Medulla oblongata (tissue), 1 donor: ENCODE results near the gene TTBK2.

Experiments used
- DNase-seq: peaks from one replicate; pipeline ENCODE4 v3.0.0-alpha.2; 2015; ENCODE audit errors: extremely low spot score

Gene TTBK2

DNA sequence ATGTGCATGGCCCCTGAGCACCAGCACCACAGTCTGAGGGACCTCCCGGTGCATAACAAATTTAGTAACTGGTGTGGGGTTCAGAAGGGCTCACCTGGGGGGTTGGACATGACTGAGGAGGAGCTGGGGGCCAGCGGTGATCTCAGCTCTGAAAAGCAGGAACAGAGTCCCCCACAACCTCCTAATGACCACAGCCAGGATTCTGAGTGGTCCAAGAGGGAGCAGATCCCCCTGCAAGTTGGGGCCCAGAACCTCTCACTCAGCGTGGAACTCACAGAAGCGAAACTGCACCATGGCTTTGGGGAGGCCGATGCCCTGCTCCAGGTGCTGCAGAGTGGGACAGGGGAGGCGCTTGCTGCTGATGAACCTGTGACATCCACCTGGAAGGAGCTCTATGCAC, 226.6 kb downstream of the TTBK2 start:
- no peak for DNase-seq

DNA sequence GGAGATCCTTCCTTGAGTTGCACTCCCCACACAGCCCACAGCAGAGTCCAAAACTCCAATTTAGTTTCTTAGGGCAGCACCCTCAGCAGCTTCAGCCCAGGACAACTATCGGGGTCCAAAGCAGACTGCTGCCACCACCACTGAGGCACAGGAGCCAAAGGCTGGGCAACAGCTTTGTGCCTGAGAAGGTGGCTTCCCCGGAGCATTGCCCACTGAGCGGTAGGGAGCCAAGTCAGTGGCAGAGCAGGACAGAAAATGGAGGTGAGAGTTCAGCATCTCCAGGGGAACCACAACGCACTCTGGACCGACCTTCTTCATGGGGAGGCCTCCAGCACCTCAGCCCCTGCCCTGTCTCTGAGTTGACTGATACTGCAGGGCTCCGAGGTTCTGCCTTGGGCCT, 227.1 kb downstream of the TTBK2 start:
- no peak for DNase-seq

DNA sequence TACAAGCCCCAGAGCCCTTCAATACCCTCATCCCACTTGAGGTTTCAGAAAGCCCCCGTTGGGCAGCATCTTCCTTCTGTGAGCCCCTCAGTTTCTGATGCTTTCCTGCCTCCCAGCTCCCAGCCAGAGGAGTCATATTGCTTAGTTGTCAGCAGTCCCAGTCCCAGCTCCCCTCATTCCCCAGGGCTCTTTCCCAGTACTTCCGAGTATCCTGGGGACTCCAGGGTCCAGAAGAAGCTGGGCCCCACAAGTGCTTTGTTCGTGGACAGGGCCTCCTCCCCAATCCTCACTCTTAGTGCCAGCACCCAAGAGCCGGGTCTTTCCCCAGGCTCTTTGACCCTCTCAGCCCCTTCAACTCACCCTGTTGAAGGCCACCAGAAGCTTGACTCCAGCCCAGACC, 227.6 kb downstream of the TTBK2 start:
- DNase-seq = no peak

DNA sequence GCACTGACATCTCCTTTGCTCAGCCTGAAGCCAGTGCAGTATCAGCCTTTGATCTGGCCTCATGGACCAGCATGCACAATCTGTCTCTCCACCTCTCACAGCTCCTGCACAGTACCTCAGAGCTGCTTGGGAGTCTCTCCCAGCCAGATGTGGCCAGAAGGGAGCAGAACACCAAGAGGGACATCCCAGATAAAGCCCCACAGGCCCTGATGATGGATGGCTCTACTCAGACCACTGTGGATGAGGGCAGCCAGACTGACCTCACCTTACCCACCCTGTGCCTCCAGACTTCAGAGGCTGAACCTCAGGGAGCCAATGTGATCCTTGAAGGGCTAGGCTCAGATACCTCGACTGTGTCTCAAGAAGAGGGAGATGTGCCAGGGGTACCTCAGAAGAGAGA, 228.0 kb downstream of the TTBK2 start:
- no peak for DNase-seq

DNA sequence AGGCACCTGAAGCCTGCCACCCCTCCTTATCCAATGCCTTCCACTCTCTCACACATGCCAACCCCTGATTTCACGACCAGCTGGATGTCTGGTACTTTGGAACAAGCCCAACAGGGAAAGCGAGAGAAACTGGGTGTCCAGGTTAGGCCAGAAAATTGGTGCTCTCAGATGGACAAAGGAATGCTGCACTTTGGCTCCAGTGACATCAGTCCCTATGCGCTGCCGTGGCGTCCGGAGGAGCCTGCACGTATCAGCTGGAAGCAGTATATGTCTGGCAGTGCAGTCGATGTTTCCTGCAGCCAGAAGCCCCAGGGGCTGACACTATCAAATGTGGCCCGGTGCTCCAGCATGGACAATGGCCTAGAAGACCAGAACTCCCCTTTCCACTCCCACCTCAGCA, 228.8 kb downstream of the TTBK2 start:
- no peak for DNase-seq

DNA sequence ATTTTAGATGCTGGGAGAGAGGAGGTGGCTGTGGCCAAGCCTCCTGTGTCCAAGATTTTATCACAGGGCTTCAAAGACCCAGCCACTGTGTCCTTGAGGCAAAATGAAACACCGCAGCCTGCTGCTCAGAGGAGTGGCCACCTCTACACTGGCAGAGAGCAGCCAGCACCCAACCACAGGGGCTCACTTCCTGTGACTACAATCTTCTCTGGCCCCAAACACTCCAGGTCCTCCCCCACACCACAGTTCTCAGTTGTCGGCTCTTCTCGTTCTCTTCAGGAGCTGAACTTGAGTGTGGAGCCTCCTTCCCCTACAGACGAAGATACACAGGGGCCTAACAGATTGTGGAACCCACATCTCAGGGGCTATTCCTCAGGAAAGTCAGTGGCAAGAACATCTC, 229.3 kb downstream of the TTBK2 start:
- no peak for DNase-seq
